A673 (cell line): ENCODE measurements around the gene LINC01488. TPM values are rescaled to one million over a fixed set of nuclear protein-coding genes. Genes with fewer than 3 reads are reported as not detected.

Experiments used
- BruUV-seq: library from RNA; stranded (reverse); fragments of 400-500 nt; replicated peaks from 2 replicates; lab custom pipeline; 2021; lab: Mats Ljungman, UMichigan
- CTCF ChIA-PET: fragments of 300-600 bp; sonication (Branson Sonifier 250); formaldehyde crosslinking; loops from one replicate; lab custom pipeline; 2022; ENCODE audit warnings: antibody characterized with exemption; lab: Charles Lee
- POLR2A ChIA-PET: fragments of 300-600 bp; sonication (Branson Sonifier 250); formaldehyde crosslinking; loops from one replicate; lab custom pipeline; 2022; ENCODE audit warnings: antibody characterized with exemption; ENCODE audit not compliant: low non-redundant PET; lab: Charles Lee
- DNase-seq: peaks from one replicate; pipeline ENCODE4 v3.0.0-alpha.2; 2015; ENCODE audit warnings: low spot score
- H3K27ac ChIP-seq: fragments of 200-600 bp; sonication (generic); 2 replicates; pipeline ENCODE4 v1.5.1; 2016; ENCODE audit warnings: mixed run types, low read depth, mild to moderate bottlenecking, mixed read lengths, antibody characterized with exemption, low read length; ENCODE audit not compliant: poor library complexity, severe bottlenecking
- H3K27me3 ChIP-seq: fragments of 200-600 bp; sonication (generic); replicated peaks from 2 replicates; pipeline ENCODE4 v1.6.1; 2017; ENCODE audit warnings: mixed run types, low read depth, mild to moderate bottlenecking, mixed read lengths, antibody characterized with exemption, low read length; ENCODE audit not compliant: insufficient read depth, poor library complexity
- H3K36me3 ChIP-seq: fragments of 200-600 bp; sonication (generic); 2 replicates; pipeline ENCODE4 v1.6.1; 2016; ENCODE audit warnings: mixed run types, mild to moderate bottlenecking, mixed read lengths, antibody characterized with exemption, low read length; ENCODE audit not compliant: insufficient read depth, poor library complexity, severe bottlenecking
- H3K4me1 ChIP-seq: fragments of 200-600 bp; sonication (generic); 2 replicates; pipeline ENCODE4 v1.6.1; 2017; ENCODE audit warnings: mixed run types, mild to moderate bottlenecking, mixed read lengths, antibody characterized with exemption, low read length; ENCODE audit not compliant: insufficient read depth, poor library complexity, severe bottlenecking
- H3K4me3 ChIP-seq: fragments of 200-600 bp; sonication (generic); 2 replicates; pipeline ENCODE4 v1.5.1; 2016; ENCODE audit warnings: low read depth, mixed run types, mild to moderate bottlenecking, mixed read lengths, low read length; ENCODE audit not compliant: poor library complexity, severe bottlenecking
- H3K9me3 ChIP-seq: fragments of 200-600 bp; sonication (generic); 2 replicates; pipeline ENCODE4 v1.6.1; 2016; ENCODE audit warnings: mixed run types, low read depth, mild to moderate bottlenecking, mixed read lengths, antibody characterized with exemption, low read length; ENCODE audit not compliant: poor library complexity, severe bottlenecking
- CTCF ChIP-seq: fragments of 300-800, 200-600 bp; sonication (generic); conservative IDR thresholded peaks from 2 replicates; pipeline ENCODE4 v1.5.1; 2017; ENCODE audit warnings: low read depth, mild to moderate bottlenecking, antibody characterized with exemption, low read length, moderate library complexity, mixed read lengths
- EZH2 ChIP-seq: fragments of 200-600 bp; sonication (generic); IDR thresholded peaks from 2 replicates; pipeline ENCODE4 v1.6.1; 2017; ENCODE audit warnings: borderline replicate concordance, low read depth, mild to moderate bottlenecking, mixed read lengths, antibody characterized with exemption, low read length; ENCODE audit not compliant: poor library complexity, severe bottlenecking
- intact Hi-C: fragments of 100-400 bp; cut with micrococcal nuclease; formaldehyde crosslinking; loops from one replicate; pipeline ENCODE4 v1.10.0; 2022; ENCODE audit not compliant: unreplicated experiment
- total RNA-seq: library from RNA; stranded (reverse); gene quantifications from 2 replicates; pipeline ENCODE4 v1.2.3, GENCODE V29; 2021

LINC01488 gene
- total RNA-seq, 1 experiment from 2014 or later: not detected

- ChIA-PET POLR2A (no interaction called here), CTCF (no interaction called here)
- intact Hi-C loops: no loop called here
- Histone ChIP-seq H3K27ac (no peak overlapping the region), H3K9me3 (no peaks in the 10 kb centered on the region), H3K4me3 (no peak overlapping the region), H3K4me1 (no peaks in the 10 kb centered on the region), H3K36me3 (no peaks in the 10 kb centered on the region), H3K27me3 (no peaks in the 10 kb centered on the region)
- DNase-seq: no peak
- BruUV-seq: no TSS peak
- TF ChIP-seq EZH2 (no peak), CTCF (no peak)
Observed at GRCh38 chr11:69483170-69483569, 1.7 kb downstream of the LINC01488 start.

- BruUV-seq: no TSS peak
- H3K4me1 ChIP-seq: no peaks in the 10 kb centered on the region
- no peak overlapping the region for H3K4me3 ChIP-seq
- TF ChIP-seq CTCF: no peak
- TF ChIP-seq EZH2: no peak
- ChIA-PET CTCF (no interaction called here), POLR2A (no interaction called here)
- no peaks in the 10 kb centered on the region for H3K27me3 ChIP-seq
- no peak overlapping the region for H3K27ac ChIP-seq
- intact Hi-C loops: no loop called here
- no peaks in the 10 kb centered on the region for H3K9me3 ChIP-seq
- no peaks in the 10 kb centered on the region for H3K36me3 ChIP-seq
- no peak for DNase-seq
Observed at GRCh38 chr11:69483691-69484426, 2.4 kb downstream of the LINC01488 start.

GRCh38 chr11:69484427-69485259 lies 3.2 kb downstream of the LINC01488 start:
- no peak for DNase-seq
- Histone ChIP-seq H3K4me3 (no peak overlapping the region), H3K27ac (no peak overlapping the region), H3K27me3 (no peaks in the 10 kb centered on the region), H3K9me3 (no peaks in the 10 kb centered on the region), H3K4me1 (no peaks in the 10 kb centered on the region), H3K36me3 (no peaks in the 10 kb centered on the region)
- CTCF ChIA-PET: no interaction called here
- no TSS peak for BruUV-seq
- TF ChIP-seq EZH2 (no peak), CTCF (no peak)
- intact Hi-C loops: no loop called here
- POLR2A ChIA-PET: no interaction called here
